Epithelial cell of esophagus (primary cell): ENCODE data around the gene LRRC53.

ENCODE experiments used
- DNase-seq: peaks from one replicate; pipeline ENCODE4 v3.0.0; 2010; ENCODE audit warnings: low read depth
- H3K4me3 ChIP-seq: 2 replicates; pipeline ENCODE4 v1.5.1; 2011; ENCODE audit warnings: mild to moderate bottlenecking, low read length, control low read depth
- TF ChIP-seq, protein P1 (sequence below): IDR thresholded peaks from 2 replicates; pipeline ENCODE4 v1.5.1; 2011; ENCODE audit warnings: low read depth, mild to moderate bottlenecking, low read length, control low read depth, inconsistent platforms; ENCODE audit not compliant: insufficient read depth; ENCODE audit errors: missing control alignments

The LRRC53 gene

DNA sequence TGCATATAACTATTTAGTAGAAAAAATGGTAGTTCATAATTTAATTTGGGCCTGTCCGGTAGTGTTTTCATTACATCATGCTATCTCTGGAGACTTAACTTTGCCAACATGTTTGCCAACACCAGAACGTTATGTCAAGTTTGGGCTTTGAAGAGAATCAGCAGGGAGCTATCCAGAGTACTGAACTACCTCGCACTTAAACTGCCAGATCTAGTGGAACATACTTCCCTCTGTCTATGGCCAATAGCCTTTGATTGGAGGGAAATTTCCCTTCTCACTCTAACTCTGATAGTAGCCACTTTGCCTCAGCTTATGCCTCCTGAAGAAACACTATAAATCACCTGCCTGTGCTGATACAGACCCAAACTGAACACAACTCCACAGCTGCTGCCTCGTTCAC is 10.0 kb downstream of the LRRC53 start:
- no peak overlapping the region for H3K4me3 ChIP-seq
- DNase-seq: peak; percentile 69
- TF ChIP-seq, protein P1, sequence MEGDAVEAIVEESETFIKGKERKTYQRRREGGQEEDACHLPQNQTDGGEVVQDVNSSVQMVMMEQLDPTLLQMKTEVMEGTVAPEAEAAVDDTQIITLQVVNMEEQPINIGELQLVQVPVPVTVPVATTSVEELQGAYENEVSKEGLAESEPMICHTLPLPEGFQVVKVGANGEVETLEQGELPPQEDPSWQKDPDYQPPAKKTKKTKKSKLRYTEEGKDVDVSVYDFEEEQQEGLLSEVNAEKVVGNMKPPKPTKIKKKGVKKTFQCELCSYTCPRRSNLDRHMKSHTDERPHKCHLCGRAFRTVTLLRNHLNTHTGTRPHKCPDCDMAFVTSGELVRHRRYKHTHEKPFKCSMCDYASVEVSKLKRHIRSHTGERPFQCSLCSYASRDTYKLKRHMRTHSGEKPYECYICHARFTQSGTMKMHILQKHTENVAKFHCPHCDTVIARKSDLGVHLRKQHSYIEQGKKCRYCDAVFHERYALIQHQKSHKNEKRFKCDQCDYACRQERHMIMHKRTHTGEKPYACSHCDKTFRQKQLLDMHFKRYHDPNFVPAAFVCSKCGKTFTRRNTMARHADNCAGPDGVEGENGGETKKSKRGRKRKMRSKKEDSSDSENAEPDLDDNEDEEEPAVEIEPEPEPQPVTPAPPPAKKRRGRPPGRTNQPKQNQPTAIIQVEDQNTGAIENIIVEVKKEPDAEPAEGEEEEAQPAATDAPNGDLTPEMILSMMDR: no peak

DNA sequence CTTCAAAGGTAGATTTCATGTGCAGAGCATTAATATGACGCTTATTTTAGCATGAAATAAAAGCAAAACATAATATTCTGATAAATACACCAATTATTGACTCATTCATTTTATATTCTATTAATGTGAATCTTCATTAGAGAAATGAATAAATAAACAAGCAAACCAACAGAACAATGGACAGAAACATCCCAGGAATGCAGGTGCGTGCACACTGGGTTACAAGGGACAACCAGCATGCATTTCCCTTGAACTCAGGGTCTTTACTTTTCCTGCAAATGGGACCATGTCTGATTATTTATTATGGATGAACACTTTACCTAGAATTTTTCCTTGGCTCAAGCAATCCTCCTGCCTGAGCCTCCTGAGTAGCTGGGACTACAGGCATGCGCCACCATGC is 13.5 kb downstream of the LRRC53 start:
- TF ChIP-seq, protein P1: no peak
- no peak overlapping the region for H3K4me3 ChIP-seq
- DNase-seq: no peak

DNA sequence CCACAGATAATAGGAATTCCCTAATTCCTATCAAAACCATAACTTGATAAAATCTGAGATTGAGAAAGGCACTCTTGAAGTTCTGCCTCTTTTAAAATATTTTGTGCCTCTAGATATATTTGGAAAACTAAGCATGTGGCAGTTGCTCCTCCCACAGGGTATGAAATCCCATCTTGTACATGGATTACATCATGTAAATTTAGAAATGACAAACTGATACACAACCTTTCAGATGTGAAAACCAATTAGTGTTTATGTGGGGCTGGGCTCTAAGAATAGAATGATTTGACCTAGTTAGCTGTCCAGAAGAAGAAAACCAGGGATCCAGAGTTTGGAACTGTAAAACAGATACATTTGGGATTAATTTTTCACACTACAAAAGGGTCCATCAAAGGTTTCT is 15.7 kb downstream of the LRRC53 start:
- no peak for DNase-seq
- H3K4me3 ChIP-seq: no peak overlapping the region
- TF ChIP-seq, protein P1: no peak

DNA sequence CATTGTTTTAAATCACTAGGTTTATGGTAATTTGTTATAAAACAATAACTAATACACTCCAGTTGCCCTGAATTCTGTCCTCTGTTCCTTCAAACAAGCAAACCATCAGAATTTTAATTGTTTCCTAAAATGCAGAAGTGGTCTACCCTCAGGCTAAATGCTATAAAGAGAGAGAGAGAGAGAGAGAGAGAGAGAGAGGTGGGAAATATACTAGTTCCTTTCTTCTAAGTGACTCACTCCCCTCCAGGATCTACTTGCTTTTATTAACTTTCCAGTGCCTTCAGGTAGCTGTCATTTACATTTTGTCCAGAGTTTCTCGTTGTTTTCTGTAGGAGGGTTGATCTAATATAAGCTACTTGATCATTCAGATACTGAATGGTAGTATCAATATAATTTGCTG is 26.4 kb downstream of the LRRC53 start:
- no peak for DNase-seq
- TF ChIP-seq, protein P1: no peak
- no peak overlapping the region for H3K4me3 ChIP-seq

DNA sequence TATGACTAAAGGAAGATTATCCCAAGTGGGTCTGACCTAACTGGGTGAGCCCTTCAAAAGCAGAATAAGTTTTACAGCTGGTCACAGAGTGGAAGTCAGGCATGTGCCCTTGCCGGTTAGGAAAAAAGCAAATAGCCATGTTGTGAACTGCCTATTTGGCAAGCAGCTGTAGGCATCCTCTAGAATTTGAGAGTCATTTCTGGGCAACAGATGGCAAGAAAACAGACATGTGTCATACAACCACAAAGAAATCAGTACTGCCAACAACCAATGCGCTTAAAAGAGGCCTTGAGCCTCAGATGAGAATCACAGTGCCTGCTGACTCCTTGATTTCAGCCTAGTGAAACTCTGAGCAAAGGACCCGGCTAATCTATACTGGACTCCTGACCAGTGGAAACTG is 26.8 kb downstream of the LRRC53 start:
- TF ChIP-seq, protein P1: no peak
- no peak for DNase-seq
- H3K4me3 ChIP-seq: no peak overlapping the region

DNA sequence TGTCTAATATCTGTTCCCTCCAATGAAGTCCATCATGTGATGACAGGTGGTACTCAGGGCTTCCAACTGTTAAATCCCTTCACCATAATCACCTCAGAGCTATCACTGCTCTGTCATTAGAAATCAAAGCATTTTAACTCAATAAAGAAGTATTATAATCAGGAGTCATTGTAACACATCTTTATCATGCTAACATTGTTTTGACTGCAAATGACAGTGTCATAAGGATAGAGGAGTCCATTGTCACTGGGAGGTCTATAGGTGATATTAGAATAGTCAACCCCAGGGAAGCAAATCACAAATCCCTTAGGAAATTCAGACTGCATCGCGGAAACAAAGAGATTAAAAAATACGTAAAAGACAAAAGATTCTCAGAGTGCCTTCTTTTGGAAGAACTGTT is 30.8 kb downstream of the LRRC53 start:
- no peak for DNase-seq
- TF ChIP-seq, protein P1: no peak
- no peak overlapping the region for H3K4me3 ChIP-seq

DNA sequence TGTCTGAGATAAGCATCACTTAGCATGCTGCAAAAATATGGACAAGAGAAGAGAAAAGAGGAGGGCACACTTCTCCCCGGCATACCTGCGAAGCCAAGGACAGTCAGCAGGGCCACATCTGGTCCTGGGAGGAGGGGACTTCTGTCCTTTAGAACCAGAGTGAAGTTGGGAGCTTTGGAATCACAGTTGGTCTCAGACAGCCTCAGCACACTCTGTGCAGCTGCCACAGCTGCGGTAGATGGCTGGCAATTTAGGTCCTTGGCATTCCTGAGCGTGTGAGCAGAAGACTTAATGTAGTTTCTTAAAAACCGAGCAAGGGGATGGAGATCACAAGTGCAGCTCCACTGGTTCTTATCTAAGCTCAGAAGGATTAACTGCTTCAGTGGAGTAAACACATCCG is 32.3 kb downstream of the LRRC53 start:
- no peak for DNase-seq
- H3K4me3 ChIP-seq: no peak overlapping the region
- TF ChIP-seq, protein P1: no peak
